M059J (cell line): ENCODE results near the gene TECTB. TPM values are rescaled to one million over a fixed set of nuclear protein-coding genes. Genes with fewer than 3 reads are reported as not detected.
A peak's percentile ranks its signal among the peaks of the same experiment; 100 is the strongest.
"Not testable (repeated sequence)": the region's sequence is repeated elsewhere in the genome, so short reads cannot be mapped to it uniquely, and the experiment has no call there.

Source experiments
- DNase-seq: peaks from one replicate; pipeline ENCODE4 v3.0.0-alpha.2; 2012; ENCODE audit warnings: low read depth
- total RNA-seq: library from RNA; depleted of rRNA; stranded (reverse); fragments of >200 nt; shearing (Covaris generic); gene quantifications from 2 replicates; pipeline ENCODE4 v1.2.3, GENCODE V29; 2014; rRNA removed

The TECTB gene
- total RNA-seq: 0.07 and 0.15 TPM in 2 replicates

- no peak for DNase-seq
Measured at GRCh38 chr10:112283100-112283499, at the start of gene TECTB. TECTB (plus strand) TSS chr10:112283400; CDS start chr10:112283735, 335 bp downstream.

GRCh38 chr10:112235141-112235540 lies 48.1 kb upstream of the TECTB start:
- DNase-seq: no peak

- peak; percentile 23 for DNase-seq
Measured at GRCh38 chr10:112235920-112236319, 47.3 kb upstream of the TECTB start.

GRCh38 chr10:112236486-112236885 lies 46.7 kb upstream of the TECTB start:
- DNase-seq: no peak

- DNase-seq: no peak
Measured at GRCh38 chr10:112239347-112239746, 43.9 kb upstream of the TECTB start.

GRCh38 chr10:112240441-112240840 lies 42.8 kb upstream of the TECTB start:
- DNase-seq: no peak

- no peak for DNase-seq
Measured at GRCh38 chr10:112241651-112242341, 41.4 kb upstream of the TECTB start.

GRCh38 chr10:112242769-112243168 lies 40.4 kb upstream of the TECTB start:
- no peak for DNase-seq

- DNase-seq: no peak
Measured at GRCh38 chr10:112243713-112244112, 39.5 kb upstream of the TECTB start.

GRCh38 chr10:112244197-112244596 lies 39.0 kb upstream of the TECTB start:
- DNase-seq: peak; percentile 58

- peak; percentile 37 for DNase-seq
Measured at GRCh38 chr10:112247791-112248190, 35.4 kb upstream of the TECTB start.

- no peak for DNase-seq
Measured at GRCh38 chr10:112248584-112249295, 34.5 kb upstream of the TECTB start.

GRCh38 chr10:112249722-112250121 lies 33.5 kb upstream of the TECTB start:
- DNase-seq: no peak

GRCh38 chr10:112250555-112250954 lies 32.6 kb upstream of the TECTB start:
- DNase-seq: peak; percentile 85

GRCh38 chr10:112251238-112251637 lies 32.0 kb upstream of the TECTB start:
- DNase-seq: not testable (repeated sequence)

- no peak for DNase-seq
Measured at GRCh38 chr10:112258407-112258806, 24.8 kb upstream of the TECTB start.

- no peak for DNase-seq
Measured at GRCh38 chr10:112259688-112260087, 23.5 kb upstream of the TECTB start.

- DNase-seq: no peak
Measured at GRCh38 chr10:112260831-112261230, 22.4 kb upstream of the TECTB start.

- DNase-seq: peak; percentile 66
Measured at GRCh38 chr10:112261281-112261822, 21.8 kb upstream of the TECTB start.

- peak; percentile 64 for DNase-seq
Measured at GRCh38 chr10:112262546-112262945, 20.7 kb upstream of the TECTB start.

GRCh38 chr10:112265745-112266144 lies 17.5 kb upstream of the TECTB start:
- DNase-seq: no peak

- peak; percentile 62 for DNase-seq
Measured at GRCh38 chr10:112269266-112269665, 13.9 kb upstream of the TECTB start.

GRCh38 chr10:112271982-112272381 lies 11.2 kb upstream of the TECTB start:
- DNase-seq: peak; percentile 45
